Uterine smooth muscle cell (primary cell): Measurements from ENCODE around the gene MTIF3. TPM values are rescaled to one million over a fixed set of nuclear protein-coding genes. Genes with fewer than 3 reads are reported as not detected.

Experiments
- total RNA-seq: library from RNA; depleted of rRNA; stranded (reverse); fragments of >200 nt; gene quantifications from 2 replicates; pipeline ENCODE4 v1.2.3, GENCODE V29; 2014

Gene MTIF3, protein sequence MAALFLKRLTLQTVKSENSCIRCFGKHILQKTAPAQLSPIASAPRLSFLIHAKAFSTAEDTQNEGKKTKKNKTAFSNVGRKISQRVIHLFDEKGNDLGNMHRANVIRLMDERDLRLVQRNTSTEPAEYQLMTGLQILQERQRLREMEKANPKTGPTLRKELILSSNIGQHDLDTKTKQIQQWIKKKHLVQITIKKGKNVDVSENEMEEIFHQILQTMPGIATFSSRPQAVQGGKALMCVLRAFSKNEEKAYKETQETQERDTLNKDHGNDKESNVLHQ
- 57.7 and 64.5 TPM in 2 replicates for total RNA-seq

DNA sequence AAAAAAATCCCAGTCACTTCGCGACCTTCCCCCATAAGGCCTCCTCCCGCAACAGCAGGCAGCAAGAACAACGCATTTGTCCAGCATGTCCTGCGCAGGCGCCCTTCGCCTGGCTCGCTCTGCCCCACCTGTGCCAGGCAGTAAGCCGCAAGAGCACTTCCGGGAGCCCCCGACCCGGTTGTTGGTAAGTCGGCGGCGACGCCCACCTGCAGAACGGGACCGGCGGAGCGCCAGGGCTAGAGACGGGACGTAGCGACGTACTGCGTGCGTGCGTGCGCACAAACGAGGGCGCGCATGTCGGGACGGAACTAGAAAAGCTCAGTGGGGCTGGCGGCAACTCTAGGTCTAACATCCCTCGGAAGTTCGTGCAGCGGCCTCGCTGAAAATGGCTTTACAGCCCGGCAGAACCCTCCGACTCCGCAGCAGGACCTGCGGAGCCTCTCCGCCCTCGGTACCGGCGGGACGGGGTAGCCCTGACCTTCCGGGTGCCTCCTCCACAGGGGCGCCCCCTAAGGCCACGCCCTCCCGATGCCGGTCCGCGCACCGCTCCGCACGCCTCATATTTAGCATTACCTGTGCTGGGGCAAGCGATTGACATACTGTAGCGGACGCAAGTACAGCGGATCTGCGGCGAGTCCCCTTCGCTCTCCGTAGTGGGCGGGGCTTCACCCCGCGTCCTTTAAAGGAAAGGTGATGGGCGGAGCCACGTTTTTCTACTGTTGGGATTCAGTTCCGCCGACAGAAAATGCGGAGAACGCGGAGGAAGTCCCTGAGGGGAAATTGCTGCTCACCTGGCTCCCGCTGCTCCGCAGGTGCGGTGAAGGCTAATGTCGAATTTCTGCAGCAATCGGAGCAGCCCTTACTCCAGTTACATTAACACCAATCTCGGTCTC, at the start of gene MTIF3:
TSS of gene MTIF3 (minus strand) at position 629 of the 893 bp plus-strand sequence. CDS start 10,116 bp downstream, outside the sequence.

DNA sequence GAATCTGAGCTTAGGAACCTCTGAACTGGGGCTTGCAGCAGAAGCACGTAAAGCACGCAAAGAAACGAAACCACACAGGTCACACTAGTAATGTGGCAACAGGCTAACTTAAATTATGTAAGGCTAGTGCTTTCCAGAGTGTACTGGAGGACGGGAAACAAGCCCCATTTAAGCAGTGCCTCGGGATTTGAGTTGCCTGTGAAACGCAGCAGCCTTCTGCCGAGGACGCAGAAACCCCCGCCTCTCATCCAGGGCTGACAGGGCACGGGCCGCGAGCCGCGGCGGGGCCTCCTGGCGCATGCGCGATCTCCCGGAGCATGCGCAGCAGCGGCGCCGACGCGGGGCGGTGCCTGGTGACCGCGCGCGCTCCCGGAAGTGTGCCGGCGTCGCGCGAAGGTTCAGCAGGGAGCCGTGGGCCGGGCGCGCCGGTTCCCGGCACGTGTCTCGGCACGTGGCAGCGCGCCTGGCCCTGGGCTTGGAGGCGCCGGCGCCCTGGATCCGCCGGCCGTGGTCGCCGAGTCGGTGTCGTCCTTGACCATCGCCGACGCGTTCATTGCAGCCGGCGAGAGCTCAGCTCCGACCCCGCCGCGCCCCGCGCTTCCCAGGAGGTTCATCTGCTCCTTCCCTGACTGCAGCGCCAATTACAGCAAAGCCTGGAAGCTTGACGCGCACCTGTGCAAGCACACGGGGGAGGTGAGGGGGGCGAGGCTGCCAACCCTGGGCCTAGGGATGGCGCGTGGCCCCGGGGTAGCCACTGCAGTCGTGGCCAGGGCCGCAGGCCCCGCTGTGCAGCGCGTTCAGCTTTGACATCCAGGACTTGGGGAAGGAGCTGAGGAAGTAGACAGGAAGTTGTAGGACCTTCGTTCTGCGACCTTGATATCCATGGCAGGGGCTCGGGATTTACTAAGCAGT, 25.9 kb downstream of the MTIF3 start, which contains the start of gene GTF3A:
TSS of gene GTF3A (plus strand) at position 374 of the 912 bp plus-strand sequence.

Other genes starting within 250 kb of the MTIF3 start
- 561 and 710 TPM in 2 replicates for gene RPL21, start 199.0 kb downstream of the MTIF3 start, total RNA-seq
- 12.9 and 18.8 TPM in 2 replicates for gene RASL11A, start 179.7 kb downstream of the MTIF3 start, total RNA-seq
- 118 and 140 TPM in 2 replicates for gene GTF3A, start 25.9 kb downstream of the MTIF3 start, total RNA-seq
- 5.4 and 8.4 TPM in 2 replicates for gene LNX2, start 170.0 kb upstream of the MTIF3 start, total RNA-seq
- gene POLR1D, start 171.3 kb upstream of the MTIF3 start, total RNA-seq, result 56.9 and 57.2 TPM in 2 replicates